ENCODE data around the gene DHRS2. TPM values are rescaled to one million over a fixed set of nuclear protein-coding genes. Genes with fewer than 3 reads are reported as not detected.
A peak's percentile ranks its signal among the peaks of the same experiment; 100 is the strongest.

DHRS2 gene
- total and polyA plus RNA-seq, 2 of the 13 experiments (the other 11 are each of a cell fraction or from before 2014, with no cell fraction given): 1,621 to 3,021 TPM

DNA sequence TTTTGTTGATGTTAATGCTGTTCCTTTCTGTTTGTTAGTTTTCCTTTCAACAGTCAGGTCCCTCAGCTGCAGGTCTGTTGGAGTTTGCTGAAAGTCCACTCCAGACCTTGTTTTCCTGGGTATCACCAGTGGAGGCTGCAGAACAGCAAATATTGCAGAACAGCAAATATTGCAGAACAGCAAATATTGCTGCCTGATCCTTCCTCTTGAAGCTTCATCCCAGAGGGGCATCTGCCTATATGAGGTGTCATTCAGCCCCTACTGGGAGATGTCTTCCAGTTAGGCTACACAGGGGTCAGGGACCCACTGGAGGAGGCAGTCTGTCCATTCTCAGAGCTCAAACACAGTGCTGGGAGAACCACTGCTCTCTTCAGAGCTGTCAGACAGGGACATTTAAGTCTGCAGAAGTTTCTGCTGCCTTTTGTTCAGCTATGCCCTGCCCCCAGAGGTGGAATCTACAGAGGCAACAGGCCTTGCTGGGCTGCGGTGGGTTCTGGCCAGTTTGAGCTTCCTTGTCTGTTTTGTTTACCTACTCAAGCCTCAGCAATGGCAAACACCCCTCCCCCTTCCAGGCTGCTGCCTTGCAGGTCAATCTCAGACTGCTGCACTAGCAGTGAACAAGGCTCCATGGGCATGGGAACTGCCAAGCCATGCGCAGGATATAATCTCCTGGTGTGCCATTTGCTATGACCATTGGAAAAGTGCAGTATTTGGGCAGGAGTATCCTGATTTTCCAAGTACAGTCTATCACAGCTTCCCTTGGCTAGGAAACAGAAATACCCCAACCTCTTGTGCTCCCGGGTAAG is 53.7 kb downstream of the DHRS2 start (continued):
- TF ChIP-seq XBP1 (CRISPR knock-in tag; IDR thresholded peaks at IDR 0.05) (0 out of 2 replicates have a peak, but pooled peaks have one; percentile 1), ZNF333 (CRISPR knock-in tag; IDR thresholded peaks at IDR 0.05; ENCODE audit: borderline replicate concordance) (0 out of 2 replicates have a peak, but pooled peaks have one; percentile 30), ATF7 (IDR thresholded peaks at IDR 0.05) (peak; percentile 29; the same call in 1 of the 2 replicates), ATF7 (CRISPR knock-in tag; IDR thresholded peaks at IDR 0.05) (peak; percentile 66), ZNF883 (CRISPR knock-in tag; IDR thresholded peaks at IDR 0.05; ENCODE audit: not compliant biosample characterization) (peak; percentile 69), ZNF263 (CRISPR knock-in tag; IDR thresholded peaks at IDR 0.05) (peak; percentile 74; the same call in 1 of the 2 replicates), ZNF510 (CRISPR knock-in tag; IDR thresholded peaks at IDR 0.05; ENCODE audit: low read depth) (peak; percentile 80), ZFYVE20 (CRISPR knock-in tag; IDR thresholded peaks at IDR 0.05; ENCODE audit: borderline replicate concordance, low read depth) (0 out of 2 replicates have a peak, but pooled peaks have one; percentile 35), ZMYM3 (CRISPR knock-in tag; IDR thresholded peaks at IDR 0.05) (0 out of 2 replicates have a peak, but pooled peaks have one; percentile 30), JARID2 (CRISPR knock-in tag; IDR thresholded peaks at IDR 0.05; ENCODE audit: insufficient replicate concordance) (peak; percentile 10), ZNF674 (CRISPR knock-in tag; IDR thresholded peaks at IDR 0.05; ENCODE audit: low read depth) (0 out of 2 replicates have a peak, but pooled peaks have one; percentile 41), ZBTB8A (CRISPR knock-in tag; IDR thresholded peaks at IDR 0.05; ENCODE audit: borderline replicate concordance, low read depth) (peak; percentile 90; the same call in 1 of the 2 replicates), ZFY (CRISPR knock-in tag; IDR thresholded peaks at IDR 0.05) (peak; percentile 44; the same call in 1 of the 2 replicates), HIVEP1 (CRISPR knock-in tag; IDR thresholded peaks at IDR 0.05) (peak; percentile 62; the same call in 1 of the 2 replicates)
- TF ChIP-seq, protein P1, sequence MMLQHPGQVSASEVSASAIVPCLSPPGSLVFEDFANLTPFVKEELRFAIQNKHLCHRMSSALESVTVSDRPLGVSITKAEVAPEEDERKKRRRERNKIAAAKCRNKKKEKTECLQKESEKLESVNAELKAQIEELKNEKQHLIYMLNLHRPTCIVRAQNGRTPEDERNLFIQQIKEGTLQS (CRISPR knock-in tag; IDR thresholded peaks at IDR 0.05): peak; percentile 62; the same call in 1 of the 2 replicates
- TF ChIP-seq, protein P2, sequence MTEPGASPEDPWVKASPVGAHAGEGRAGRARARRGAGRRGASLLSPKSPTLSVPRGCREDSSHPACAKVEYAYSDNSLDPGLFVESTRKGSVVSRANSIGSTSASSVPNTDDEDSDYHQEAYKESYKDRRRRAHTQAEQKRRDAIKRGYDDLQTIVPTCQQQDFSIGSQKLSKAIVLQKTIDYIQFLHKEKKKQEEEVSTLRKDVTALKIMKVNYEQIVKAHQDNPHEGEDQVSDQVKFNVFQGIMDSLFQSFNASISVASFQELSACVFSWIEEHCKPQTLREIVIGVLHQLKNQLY (CRISPR knock-in tag; IDR thresholded peaks at IDR 0.05): peak; percentile 65; the same call in 1 of the 2 replicates
- TF ChIP-seq, protein P3, sequence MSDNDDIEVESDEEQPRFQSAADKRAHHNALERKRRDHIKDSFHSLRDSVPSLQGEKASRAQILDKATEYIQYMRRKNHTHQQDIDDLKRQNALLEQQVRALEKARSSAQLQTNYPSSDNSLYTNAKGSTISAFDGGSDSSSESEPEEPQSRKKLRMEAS (IDR thresholded peaks at IDR 0.05): 0 out of 2 replicates have a peak, but pooled peaks have one; percentile 13
- TF ChIP-seq, protein P4, sequence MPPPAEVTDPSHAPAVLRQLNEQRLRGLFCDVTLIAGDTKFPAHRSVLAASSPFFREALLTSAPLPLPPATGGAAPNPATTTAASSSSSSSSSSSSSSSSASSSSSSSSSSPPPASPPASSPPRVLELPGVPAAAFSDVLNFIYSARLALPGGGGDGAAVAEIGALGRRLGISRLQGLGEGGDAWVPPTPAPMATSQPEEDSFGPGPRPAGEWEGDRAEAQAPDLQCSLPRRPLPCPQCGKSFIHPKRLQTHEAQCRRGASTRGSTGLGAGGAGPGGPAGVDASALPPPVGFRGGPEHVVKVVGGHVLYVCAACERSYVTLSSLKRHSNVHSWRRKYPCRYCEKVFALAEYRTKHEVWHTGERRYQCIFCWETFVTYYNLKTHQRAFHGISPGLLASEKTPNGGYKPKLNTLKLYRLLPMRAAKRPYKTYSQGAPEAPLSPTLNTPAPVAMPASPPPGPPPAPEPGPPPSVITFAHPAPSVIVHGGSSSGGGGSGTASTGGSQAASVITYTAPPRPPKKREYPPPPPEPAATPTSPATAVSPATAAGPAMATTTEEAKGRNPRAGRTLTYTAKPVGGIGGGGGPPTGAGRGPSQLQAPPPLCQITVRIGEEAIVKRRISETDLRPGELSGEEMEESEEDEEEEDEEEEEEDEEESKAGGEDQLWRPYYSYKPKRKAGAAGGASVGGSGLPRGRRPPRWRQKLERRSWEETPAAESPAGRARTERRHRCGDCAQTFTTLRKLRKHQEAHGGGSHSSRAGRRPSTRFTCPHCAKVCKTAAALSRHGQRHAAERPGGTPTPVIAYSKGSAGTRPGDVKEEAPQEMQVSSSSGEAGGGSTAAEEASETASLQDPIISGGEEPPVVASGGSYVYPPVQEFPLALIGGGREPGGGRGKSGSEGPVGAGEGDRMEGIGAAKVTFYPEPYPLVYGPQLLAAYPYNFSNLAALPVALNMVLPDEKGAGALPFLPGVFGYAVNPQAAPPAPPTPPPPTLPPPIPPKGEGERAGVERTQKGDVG (CRISPR knock-in tag; IDR thresholded peaks at IDR 0.05; ENCODE audit: borderline replicate concordance): 0 out of 2 replicates have a peak, but pooled peaks have one; percentile 53
- TF ChIP-seq, protein P5, sequence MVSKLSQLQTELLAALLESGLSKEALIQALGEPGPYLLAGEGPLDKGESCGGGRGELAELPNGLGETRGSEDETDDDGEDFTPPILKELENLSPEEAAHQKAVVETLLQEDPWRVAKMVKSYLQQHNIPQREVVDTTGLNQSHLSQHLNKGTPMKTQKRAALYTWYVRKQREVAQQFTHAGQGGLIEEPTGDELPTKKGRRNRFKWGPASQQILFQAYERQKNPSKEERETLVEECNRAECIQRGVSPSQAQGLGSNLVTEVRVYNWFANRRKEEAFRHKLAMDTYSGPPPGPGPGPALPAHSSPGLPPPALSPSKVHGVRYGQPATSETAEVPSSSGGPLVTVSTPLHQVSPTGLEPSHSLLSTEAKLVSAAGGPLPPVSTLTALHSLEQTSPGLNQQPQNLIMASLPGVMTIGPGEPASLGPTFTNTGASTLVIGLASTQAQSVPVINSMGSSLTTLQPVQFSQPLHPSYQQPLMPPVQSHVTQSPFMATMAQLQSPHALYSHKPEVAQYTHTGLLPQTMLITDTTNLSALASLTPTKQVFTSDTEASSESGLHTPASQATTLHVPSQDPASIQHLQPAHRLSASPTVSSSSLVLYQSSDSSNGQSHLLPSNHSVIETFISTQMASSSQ (IDR thresholded peaks at IDR 0.05; ENCODE audit: low read depth): peak; percentile 31; the same call in 1 of the 2 replicates
- TF ChIP-seq, protein P5 (CRISPR knock-in tag; IDR thresholded peaks at IDR 0.05; ENCODE audit: borderline replicate concordance): peak; percentile 45; the same call in 1 of the 2 replicates

All from HepG2 (cell line).